ENCODE data around the gene ACKR3. TPM values are rescaled to one million over a fixed set of nuclear protein-coding genes. Genes with fewer than 3 reads are reported as not detected.

The ACKR3 gene
- total and polyA plus RNA-seq, 2 of the 4 experiments (the other 2 are of a cell fraction), result not detected

DNA sequence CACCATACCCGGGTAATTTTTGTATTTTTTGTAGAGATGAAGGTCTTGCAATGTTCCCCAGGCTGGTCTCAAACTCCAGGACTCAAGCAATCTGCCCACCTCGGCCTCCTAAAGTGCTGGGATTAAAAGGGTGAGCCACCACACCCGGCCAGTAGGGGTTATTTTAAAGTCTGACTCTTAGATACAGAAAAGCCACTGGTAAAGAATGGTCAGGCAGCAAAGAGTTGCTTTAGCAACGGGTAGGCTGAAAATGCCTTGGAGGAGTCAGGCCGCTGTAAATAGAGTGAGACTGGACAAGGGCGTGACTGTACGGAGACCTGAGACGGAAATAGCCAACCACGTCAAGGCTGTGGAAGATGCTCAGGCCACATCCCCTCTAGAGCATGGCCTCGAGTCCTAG lies 54.2 kb downstream of the ACKR3 start:
- Histone ChIP-seq H2AK9ac (replicated peaks; ENCODE audit: low read depth, low read length, poor library complexity) (no peak overlapping the region), H3K4ac (ENCODE audit: low read depth, low read length) (no peak overlapping the region), H3K27me3 (ENCODE audit: control insufficient read depth, insufficient read depth, low read length) (peaks cover 18% of the 10 kb centered on the region; the same call in 1 of the 2 replicates), H3K56ac (ENCODE audit: extremely low read depth, insufficient read depth, low read length) (no peak overlapping the region), H3K4me3 (ENCODE audit: insufficient read depth, low read depth, low read length) (no peak overlapping the region), H4K91ac (ENCODE audit: insufficient read depth, low read depth, low read length) (no peak overlapping the region), H3K4me2 (ENCODE audit: low read depth, low read length) (no peak overlapping the region), H3K36me3 (ENCODE audit: control insufficient read depth, insufficient read depth, low read length) (no peaks in the 10 kb centered on the region), H4K5ac (ENCODE audit: low read depth, low read length) (no peak overlapping the region), H3K23ac (ENCODE audit: low read depth, low read length) (no peak overlapping the region), H4K20me1 (ENCODE audit: insufficient read depth, low read length) (no peaks in the 10 kb centered on the region), H3K9me1 (ENCODE audit: insufficient read depth, low read length) (no peaks in the 10 kb centered on the region), H3K79me1 (ENCODE audit: low read depth in 1 of 2, low read length in 2 of 2) (no peaks in the 10 kb centered on the region), H3K27ac (ENCODE audit: insufficient read depth, low read length) (no peak overlapping the region), H2AFZ (replicated peaks; ENCODE audit: low read length, poor library complexity) (no peak overlapping the region), H3K14ac (replicated peaks; ENCODE audit: low read depth, low read length) (no peak overlapping the region), H3K9ac (ENCODE audit: low read depth, low read length) (no peak overlapping the region), H2BK20ac (ENCODE audit: low read depth, low read length) (no peak overlapping the region), H2AK5ac (ENCODE audit: low read depth, low read length) (no peak overlapping the region), H2BK120ac (ENCODE audit: low read depth, low read length) (no peak overlapping the region), H2BK15ac (ENCODE audit: low read depth, low read length) (no peak overlapping the region), H3K9me3 (ENCODE audit: control insufficient read depth, insufficient read depth, low read length) (no peaks in the 10 kb centered on the region; the same call in 1 of the 2 replicates), H2BK5ac (ENCODE audit: low read depth, low read length, poor library complexity, severe bottlenecking) (no peak overlapping the region), H3K4me1 (ENCODE audit: control insufficient read depth, insufficient read depth, low read length) (no peaks in the 10 kb centered on the region), H3K18ac (ENCODE audit: low read depth, low read length) (no peak overlapping the region), H4K8ac (ENCODE audit: low read depth in 2 of 2, low read length in 2 of 2) (no peak overlapping the region)
- BruUV-seq (replicated peaks), result no TSS peak
- 72% methylated on average over 3 of the region's 10 CpGs; no CpG with 5 or more reads in 1 of the 2 experiments for WGBS, 2 experiments (ENCODE audit: extremely low coverage in 2 of 2, insufficient read length in 1 of 2)
- ChIA-PET POLR2A (ENCODE audit: unreplicated experiment) (no interaction called here), CTCF (no interaction called here)
- ATAC-seq (ENCODE audit: low read depth), result no peak
- dilution Hi-C loops (cut with HindIII; ENCODE audit: low sequenced_read_pairs, unreplicated experiment) (no loop called here), intact Hi-C loops (cut with micrococcal nuclease) (no loop called here), in situ Hi-C loops (cut with MboI; ENCODE audit: low sequenced_read_pairs) (no loop called here)
- DNase-seq, result no peak
- TF ChIP-seq MXI1 (IDR thresholded peaks at IDR 0.05; ENCODE audit: borderline replicate concordance, low read depth, low read length), result no peak
- no peak for TF ChIP-seq RCOR1 (IDR thresholded peaks at IDR 0.05; ENCODE audit: insufficient replicate concordance, low read length)
- TF ChIP-seq, protein P1, sequence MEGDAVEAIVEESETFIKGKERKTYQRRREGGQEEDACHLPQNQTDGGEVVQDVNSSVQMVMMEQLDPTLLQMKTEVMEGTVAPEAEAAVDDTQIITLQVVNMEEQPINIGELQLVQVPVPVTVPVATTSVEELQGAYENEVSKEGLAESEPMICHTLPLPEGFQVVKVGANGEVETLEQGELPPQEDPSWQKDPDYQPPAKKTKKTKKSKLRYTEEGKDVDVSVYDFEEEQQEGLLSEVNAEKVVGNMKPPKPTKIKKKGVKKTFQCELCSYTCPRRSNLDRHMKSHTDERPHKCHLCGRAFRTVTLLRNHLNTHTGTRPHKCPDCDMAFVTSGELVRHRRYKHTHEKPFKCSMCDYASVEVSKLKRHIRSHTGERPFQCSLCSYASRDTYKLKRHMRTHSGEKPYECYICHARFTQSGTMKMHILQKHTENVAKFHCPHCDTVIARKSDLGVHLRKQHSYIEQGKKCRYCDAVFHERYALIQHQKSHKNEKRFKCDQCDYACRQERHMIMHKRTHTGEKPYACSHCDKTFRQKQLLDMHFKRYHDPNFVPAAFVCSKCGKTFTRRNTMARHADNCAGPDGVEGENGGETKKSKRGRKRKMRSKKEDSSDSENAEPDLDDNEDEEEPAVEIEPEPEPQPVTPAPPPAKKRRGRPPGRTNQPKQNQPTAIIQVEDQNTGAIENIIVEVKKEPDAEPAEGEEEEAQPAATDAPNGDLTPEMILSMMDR (conservative IDR thresholded peaks at IDR 0.05; ENCODE audit: low read depth, low read length), result no peak
- TF ChIP-seq RAD21 (IDR thresholded peaks at IDR 0.05; ENCODE audit: low read length), result no peak
- TF ChIP-seq SMC3 (IDR thresholded peaks at IDR 0.05; ENCODE audit: low read depth, low read length), result no peak
- TF ChIP-seq MAFK (IDR thresholded peaks at IDR 0.05; ENCODE audit: low read depth, low read length), result no peak
- no peak for TF ChIP-seq FOS (IDR thresholded peaks at IDR 0.05; ENCODE audit: low read depth, low read length)
- TF ChIP-seq BHLHE40 (IDR thresholded peaks at IDR 0.05; ENCODE audit: low read depth, low read length), result no peak
- no peak for TF ChIP-seq CHD1 (IDR thresholded peaks at IDR 0.05; ENCODE audit: low read depth, low read length)
- no peak for TF ChIP-seq MAZ (IDR thresholded peaks at IDR 0.05; ENCODE audit: borderline replicate concordance, low read depth, low read length)
- TF ChIP-seq CEBPB (IDR thresholded peaks at IDR 0.05; ENCODE audit: low read depth, low read length), result no peak
- no peak for TF ChIP-seq POLR2A (IDR thresholded peaks at IDR 0.05; ENCODE audit: low read depth, low read length)
- TF ChIP-seq, protein P2, sequence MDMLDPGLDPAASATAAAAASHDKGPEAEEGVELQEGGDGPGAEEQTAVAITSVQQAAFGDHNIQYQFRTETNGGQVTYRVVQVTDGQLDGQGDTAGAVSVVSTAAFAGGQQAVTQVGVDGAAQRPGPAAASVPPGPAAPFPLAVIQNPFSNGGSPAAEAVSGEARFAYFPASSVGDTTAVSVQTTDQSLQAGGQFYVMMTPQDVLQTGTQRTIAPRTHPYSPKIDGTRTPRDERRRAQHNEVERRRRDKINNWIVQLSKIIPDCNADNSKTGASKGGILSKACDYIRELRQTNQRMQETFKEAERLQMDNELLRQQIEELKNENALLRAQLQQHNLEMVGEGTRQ (IDR thresholded peaks at IDR 0.05; ENCODE audit: low read depth, low read length), result no peak
- TF ChIP-seq, protein P3, sequence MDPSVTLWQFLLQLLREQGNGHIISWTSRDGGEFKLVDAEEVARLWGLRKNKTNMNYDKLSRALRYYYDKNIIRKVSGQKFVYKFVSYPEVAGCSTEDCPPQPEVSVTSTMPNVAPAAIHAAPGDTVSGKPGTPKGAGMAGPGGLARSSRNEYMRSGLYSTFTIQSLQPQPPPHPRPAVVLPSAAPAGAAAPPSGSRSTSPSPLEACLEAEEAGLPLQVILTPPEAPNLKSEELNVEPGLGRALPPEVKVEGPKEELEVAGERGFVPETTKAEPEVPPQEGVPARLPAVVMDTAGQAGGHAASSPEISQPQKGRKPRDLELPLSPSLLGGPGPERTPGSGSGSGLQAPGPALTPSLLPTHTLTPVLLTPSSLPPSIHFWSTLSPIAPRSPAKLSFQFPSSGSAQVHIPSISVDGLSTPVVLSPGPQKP (IDR thresholded peaks at IDR 0.05; ENCODE audit: borderline replicate concordance, low read depth, low read length), result no peak
- TF ChIP-seq RFX5 (IDR thresholded peaks at IDR 0.05; ENCODE audit: low read depth, low read length), result no peak
- no peak for TF ChIP-seq NFE2L2 (IDR thresholded peaks at IDR 0.05; ENCODE audit: low read depth, low read length)
